ENCODE results near the gene RABGAP1L.

GRCh38 chr1:174276087-174276486 is 116.8 kb downstream of the RABGAP1L start:
- TF ChIP-seq CTCF (IDR thresholded peaks at IDR 0.05; ENCODE audit: low read depth, low read length) (no peak), MYC (IDR thresholded peaks at IDR 0.05; ENCODE audit: low read depth, low read length) (no peak), MAX (IDR thresholded peaks at IDR 0.05; ENCODE audit: low read depth, low read length) (no peak), POLR2A (IDR thresholded peaks at IDR 0.05; ENCODE audit: extremely low read depth, insufficient read length) (no peak)
